H1 (cell line): ENCODE data around the gene HRCT1. TPM values are rescaled to one million over a fixed set of nuclear protein-coding genes. Genes with fewer than 3 reads are reported as not detected.
A peak's percentile ranks its signal among the peaks of the same experiment; 100 is the strongest.

Experiments used
- CTCF ChIA-PET: fragments of 300-600 bp; sonication (Branson Sonifier 250); formaldehyde crosslinking; loops from one replicate; lab custom pipeline; 2021; ENCODE audit not compliant: partially characterized antibody; lab: Charles Lee
- POLR2A ChIA-PET: fragments of 300-600 bp; sonication (Branson Sonifier 250); formaldehyde crosslinking; loops from one replicate; lab custom pipeline; 2021; ENCODE audit warnings: inconsistent platforms; ENCODE audit not compliant: partially characterized antibody; lab: Charles Lee
- DNase-seq, 2 experiments: peaks; one replicate each; pipeline versions ENCODE4 v3.0.0 to v3.0.0-alpha.2; 2010 to 2022; ENCODE audit warnings: low spot score in 2 of 2, low read depth in 1 of 2, mixed read lengths in 1 of 2
- FAIRE-seq: peaks from 2 replicates; lab custom pipeline; 2011; peaks lifted over from hg19 to GRCh38; lab: Jason Lieb, UNC
- H2AFZ ChIP-seq: 2 replicates; pipeline ENCODE4 v1.8.1; 2012; ENCODE audit warnings: low read length, inconsistent platforms
- H2AK5ac ChIP-seq: 2 replicates; pipeline ENCODE4 v1.6.1; 2013; ENCODE audit warnings: low read depth, low read length
- H2BK120ac ChIP-seq: replicated peaks from 2 replicates; pipeline ENCODE3; 2013; ENCODE audit warnings: low read depth, low read length, inconsistent platforms
- H2BK12ac ChIP-seq: 2 replicates; pipeline ENCODE4 v1.6.1; 2013; ENCODE audit warnings: low read depth, low read length
- H2BK15ac ChIP-seq: 2 replicates; pipeline ENCODE4 v1.6.1; 2013; ENCODE audit warnings: low read length
- H2BK20ac ChIP-seq: 2 replicates; pipeline ENCODE4 v1.6.1; 2013; ENCODE audit warnings: low read length
- H2BK5ac ChIP-seq: 2 replicates; pipeline ENCODE4 v1.6.1; 2013; ENCODE audit warnings: low read depth, low read length
- H3K14ac ChIP-seq: 2 replicates; pipeline ENCODE4 v1.6.1; 2013; ENCODE audit warnings: inconsistent platforms; ENCODE audit not compliant: insufficient read length
- H3K18ac ChIP-seq: 2 replicates; pipeline ENCODE4 v1.6.1; 2013; ENCODE audit warnings: low read length; ENCODE audit errors: extremely low read depth
- H3K23ac ChIP-seq: 2 replicates; pipeline ENCODE4 v1.6.1; 2013; ENCODE audit warnings: inconsistent platforms; ENCODE audit not compliant: insufficient read length
- H3K23me2 ChIP-seq: 2 replicates; pipeline ENCODE4 v1.6.1; 2013; ENCODE audit warnings: low read depth, low read length
- H3K27ac ChIP-seq: 2 replicates; pipeline ENCODE4 v1.6.1; 2011; ENCODE audit warnings: low read depth, low read length, inconsistent platforms
- H3K27me3 ChIP-seq, 4 experiments: replicated peaks in 1 of 4; 1 replicate in 1 of 4; 2 replicates in 3 of 4; pipeline versions ENCODE4 v1.6.1 to v1.8.1; 2011 to 2013; ENCODE audit warnings: low read length in 3 of 4, mild to moderate bottlenecking in 3 of 4, inconsistent platforms in 2 of 4, mixed read lengths in 2 of 4, moderate library complexity in 1 of 4; ENCODE audit not compliant: control insufficient read depth in 3 of 4, insufficient read depth in 3 of 4; ENCODE audit errors: extremely low read depth in 1 of 4
- H3K36me3 ChIP-seq, 4 experiments: 2 replicates each; pipeline versions ENCODE4 v1.6.1 to v1.8.1; 2011 to 2013; ENCODE audit warnings: mild to moderate bottlenecking in 4 of 4, low read length in 3 of 4, moderate library complexity in 2 of 4, control low read depth in 1 of 4, inconsistent platforms in 1 of 4; ENCODE audit not compliant: insufficient read depth in 4 of 4, control insufficient read depth in 2 of 4
- H3K4ac ChIP-seq: replicated peaks from 2 replicates; pipeline ENCODE3; 2013; ENCODE audit warnings: low read length, low read depth, mixed read lengths, inconsistent platforms; ENCODE audit not compliant: insufficient read length
- H3K4me1 ChIP-seq, 4 experiments: replicated peaks in 1 of 4; 1 replicate in 1 of 4; 2 replicates in 3 of 4; pipeline versions ENCODE4 v1.6.1 to v1.8.1; 2011 to 2013; ENCODE audit warnings: low read length in 3 of 4, inconsistent platforms in 2 of 4, mixed read lengths in 1 of 4; ENCODE audit not compliant: insufficient read depth in 4 of 4, control insufficient read depth in 3 of 4
- H3K4me2 ChIP-seq, 2 experiments: 2 replicates each; pipeline versions ENCODE4 v1.6.1 to v1.8.1; 2011 to 2013; ENCODE audit warnings: low read depth in 2 of 2, low read length in 2 of 2, control low read depth in 1 of 2, inconsistent platforms in 1 of 2, mild to moderate bottlenecking in 1 of 2; ENCODE audit not compliant: insufficient read depth in 1 of 2
- H3K4me3 ChIP-seq, 4 experiments: fragments of 200-600, 300-600 bp in 1 of 4; sonication (generic), shearing (Covaris generic), sonication (Bioruptor Twin) in 1 of 4; 2 replicates each; pipeline versions ENCODE4 v1.5.1 to v1.8.1; 2011 to 2016; ENCODE audit warnings: low read length in 4 of 4, low read depth in 3 of 4, control low read depth in 2 of 4, inconsistent platforms in 2 of 4, mild to moderate bottlenecking in 2 of 4, mixed read lengths in 1 of 4, moderate library complexity in 1 of 4; ENCODE audit not compliant: insufficient read depth in 2 of 4; ENCODE audit errors: extremely low read depth in 1 of 4
- H3K56ac ChIP-seq: replicated peaks from 2 replicates; pipeline ENCODE3; 2013; ENCODE audit warnings: low read depth, mild to moderate bottlenecking, mixed read lengths, low read length, inconsistent platforms; ENCODE audit not compliant: insufficient read length
- H3K79me1 ChIP-seq: 2 replicates; pipeline ENCODE4 v1.6.1; 2013; ENCODE audit warnings: low read depth, low read length, control low read depth
- H3K79me2 ChIP-seq, 2 experiments: 2 replicates each; pipeline versions ENCODE4 v1.6.1 to v1.8.1; 2012 to 2013; ENCODE audit warnings: low read length in 2 of 2, mild to moderate bottlenecking in 2 of 2, inconsistent platforms in 1 of 2; ENCODE audit not compliant: insufficient read depth in 2 of 2, control insufficient read depth in 1 of 2
- H3K9ac ChIP-seq, 4 experiments: replicated peaks in 1 of 4; 1 replicate in 1 of 4; 2 replicates in 3 of 4; pipeline versions ENCODE4 v1.6.1 to v1.8.1; 2011 to 2013; ENCODE audit warnings: low read depth in 3 of 4, low read length in 3 of 4, control low read depth in 2 of 4, mild to moderate bottlenecking in 2 of 4, moderate library complexity in 2 of 4, inconsistent platforms in 1 of 4; ENCODE audit errors: extremely low read depth in 1 of 4
- H3K9me3 ChIP-seq, 2 experiments: 2 replicates each; pipeline versions ENCODE4 v1.6.1 to v1.8.1; 2012 to 2013; ENCODE audit warnings: mild to moderate bottlenecking in 2 of 2, moderate library complexity in 2 of 2, control low read depth in 1 of 2, inconsistent platforms in 1 of 2, low read depth in 1 of 2, low read length in 1 of 2, mixed read lengths in 1 of 2; ENCODE audit not compliant: insufficient read depth in 2 of 2
- H4K20me1 ChIP-seq, 2 experiments: replicated peaks in 1 of 2; 2 replicates each; pipeline versions ENCODE3 to v1.8.1; 2011 to 2013; ENCODE audit warnings: inconsistent platforms in 2 of 2, low read length in 2 of 2, mild to moderate bottlenecking in 1 of 2; ENCODE audit not compliant: insufficient read depth in 2 of 2, control insufficient read depth in 1 of 2
- H4K5ac ChIP-seq: 2 replicates; pipeline ENCODE4 v1.6.1; 2013; ENCODE audit warnings: low read length, low read depth, mixed read lengths, inconsistent platforms; ENCODE audit not compliant: insufficient read length
- H4K8ac ChIP-seq: 2 replicates; pipeline ENCODE4 v1.8.0; 2013; ENCODE audit warnings: mild to moderate bottlenecking, moderate library complexity, low read length, inconsistent platforms; ENCODE audit not compliant: insufficient read depth; ENCODE audit errors: extremely low read depth
- H4K91ac ChIP-seq: replicated peaks from 2 replicates; pipeline ENCODE3; 2013; ENCODE audit warnings: low read length, mixed read lengths, inconsistent platforms; ENCODE audit not compliant: insufficient read length
- ASH2L ChIP-seq: fragments of 200-600, 300-600 bp; sonication (generic); IDR thresholded peaks from one replicate; pipeline ENCODE4 v1.7.1; 2017; ENCODE audit warnings: low read length
- CBX8 ChIP-seq: fragments of 300-800, 300-1000 bp; sonication (generic); IDR thresholded peaks from 2 replicates; pipeline ENCODE4 v1.7.1; 2016; ENCODE audit warnings: low read depth, low read length, borderline replicate concordance
- RNF2 ChIP-seq: fragments of 200-900, 300-1000 bp; sonication (generic); IDR thresholded peaks from 2 replicates; pipeline ENCODE4 v1.7.1; 2016; ENCODE audit warnings: borderline replicate concordance, low read depth, mild to moderate bottlenecking, antibody characterized with exemption, low read length; ENCODE audit not compliant: poor library complexity, severe bottlenecking; ENCODE audit errors: missing control alignments
- RXRA ChIP-seq: IDR thresholded peaks from 2 replicates; pipeline ENCODE4 v1.6.1; 2011; ENCODE audit warnings: low read depth, mild to moderate bottlenecking, low read length, moderate library complexity; ENCODE audit not compliant: insufficient read depth
- SIRT6 ChIP-seq: IDR thresholded peaks from one replicate; pipeline ENCODE4 v1.7.1; 2012; ENCODE audit warnings: low read length, inconsistent platforms
- USF2 ChIP-seq: IDR thresholded peaks from 2 replicates; pipeline ENCODE4 v1.6.1; 2011; ENCODE audit warnings: low read length, improper control_type of control experiment
- YY1 ChIP-seq: IDR thresholded peaks from 2 replicates; pipeline ENCODE4 v1.6.1; 2011; ENCODE audit warnings: low read depth, mild to moderate bottlenecking, low read length
- WGBS, 2 experiments: shearing (Covaris generic) in 1 of 2; methylation state at CpG; one replicate each; pipeline versions ENCODE4 v1.1.6 to v1.1.7; 2013 to 2015; ENCODE audit warnings: low lambda C conversion rate in 2 of 2, mixed read lengths in 2 of 2, inconsistent platforms in 1 of 2, low coverage in 1 of 2, missing lambda C conversion rate in 1 of 2; ENCODE audit not compliant: insufficient replicate concordance in 2 of 2, insufficient coverage in 1 of 2, insufficient read length in 1 of 2; ENCODE audit errors: extremely low coverage in 1 of 2, missing lambda C conversion rate in 1 of 2; 5-methylcytosine and 5-hydroxymethylcytosine counted together
- polyA plus RNA-seq, 7 experiments: library from polyadenylated mRNA; depleted of rRNA in 3 of 7; stranded (reverse) in 5 of 7; unstranded in 2 of 7; fragments of >200 nt in 5 of 7; fragments of 200-250 nt in 2 of 7; gene quantifications; 1 replicate in 5 of 7; 2 replicates in 1 of 7; 4 replicates in 1 of 7; pipeline versions ENCODE4 v1.2.1 to v1.2.3, GENCODE V29; 2011 to 2013; ENCODE audit warnings: missing spikeins in 2 of 7, mixed read lengths in 2 of 7
- total RNA-seq: library from RNA; stranded (reverse); fragmentation: NEBNext Ultra II Directional; extraction: Animal tissue kit (Norgen Biotek cat#: 25700); gene quantifications from 2 replicates; pipeline ENCODE4 v1.2.1, GENCODE V29; 2021

Gene HRCT1
- total and polyA plus RNA-seq, 2 of the 8 experiments (the other 6 are each of a cell fraction or from before 2014, with no cell fraction given) = not detected

- Histone ChIP-seq H3K4me1 (no peaks in the 10 kb centered on the region), H3K79me1 (no peaks in the 10 kb centered on the region), H3K27me3 (peaks cover 9 to 42% (median 28%) of the 10 kb centered on the region in 4 experiments), H3K4ac (no peak overlapping the region), H4K91ac (no peak overlapping the region), H3K56ac (no peak overlapping the region), H2BK5ac (no peak overlapping the region), H3K9ac (no peak overlapping the region), H3K9me3 (peaks cover 0 to 5% of the 10 kb centered on the region in 2 experiments; a peak in 1 of 4 replicates), H3K27ac (no peak overlapping the region), H2BK12ac (no peak overlapping the region), H2BK20ac (no peak overlapping the region), H3K14ac (no peak overlapping the region), H4K20me1 (no peaks in the 10 kb centered on the region), H3K23ac (no peak overlapping the region), H4K8ac (no peak overlapping the region), H2BK120ac (no peak overlapping the region), H3K4me2 (no peak overlapping the region), H3K4me3 (no peak overlapping the region), H2BK15ac (no peak overlapping the region), H2AFZ (no peak overlapping the region), H3K18ac (no peak overlapping the region), H3K36me3 (no peaks in the 10 kb centered on the region), H3K79me2 (no peaks in the 10 kb centered on the region), H2AK5ac (no peak overlapping the region), H4K5ac (no peak overlapping the region), H3K23me2 (no peaks in the 10 kb centered on the region)
- no peak for FAIRE-seq
- 79% methylated on average over 7 of the region's 7 CpGs; no CpG with 5 or more reads in 1 of the 2 experiments for WGBS, 2 experiments
- no peak for TF ChIP-seq SIRT6
- TF ChIP-seq ASH2L = no peak
- TF ChIP-seq RNF2 = no peak
- no peak for TF ChIP-seq CBX8
- peak; percentile 11; the same call in 1 of the 2 replicates for TF ChIP-seq YY1
- no peak for TF ChIP-seq RXRA
- no peak for TF ChIP-seq USF2
- CTCF ChIA-PET = interaction anchor here (0.5 to 2.6 kb wide), 9 partner anchors 12 to 89 kb away, joined by 3 to 13 read pairs (median 3); partner anchors contain the start of gene SPAAR
- no peak for DNase-seq
- POLR2A ChIA-PET = interaction anchor here (0.8 to 1.1 kb wide), 2 partner anchors 11 to 29 kb away, joined by 3 read pairs; no protein-coding TSS in a partner anchor
These were observed 34.7 kb downstream of the HRCT1 start for GRCh38 chr9:35940458-35941407.
